NT2/D1 (cell line): ENCODE results near the gene PYURF.

Source experiments
- YY1 ChIP-seq: IDR thresholded peaks from 2 replicates; pipeline ENCODE4 v1.6.1; 2011; ENCODE audit not compliant: insufficient read length, insufficient read depth
- ZNF274 ChIP-seq: IDR thresholded peaks from 2 replicates; pipeline ENCODE4 v1.6.1; 2011; ENCODE audit warnings: mild to moderate bottlenecking, low read depth, low read length

DNA sequence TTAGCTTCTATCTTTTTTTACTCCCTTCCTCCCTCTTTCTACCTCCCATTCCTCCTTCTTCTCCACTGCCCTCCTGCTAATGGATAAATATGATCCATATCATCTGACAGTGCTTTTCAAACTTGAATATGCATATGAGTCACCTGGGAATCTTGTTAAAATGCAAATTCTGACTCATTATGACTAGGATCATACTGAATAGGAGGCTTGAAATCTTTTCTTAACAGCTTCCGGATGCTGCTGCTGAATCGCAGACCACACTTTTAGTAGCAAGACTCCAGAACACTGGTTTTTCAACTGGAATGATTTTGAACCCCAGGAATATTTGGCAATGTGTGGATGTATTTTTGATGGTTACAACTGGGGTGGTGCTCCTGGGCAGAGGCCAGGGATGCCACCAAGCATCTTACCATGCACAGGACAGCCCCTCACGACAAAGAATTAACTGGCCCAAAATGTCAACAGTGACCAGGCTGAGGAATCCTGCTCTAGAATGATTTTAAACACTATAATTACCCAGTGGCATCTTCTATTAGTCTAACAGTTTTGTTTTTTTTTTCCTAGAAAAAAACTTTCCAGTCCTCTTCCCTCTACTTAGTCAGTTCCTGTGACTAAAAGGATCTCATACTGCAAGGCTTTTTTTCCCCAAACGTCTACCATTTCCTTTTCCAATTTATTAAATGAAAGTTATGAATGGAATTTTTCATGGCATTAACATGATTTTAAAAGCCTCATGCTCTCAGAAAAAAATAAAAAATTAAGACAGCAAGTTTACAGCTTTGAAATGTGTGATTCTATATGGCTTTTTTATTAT is 10.6 kb upstream of the PYURF start:
- TF ChIP-seq ZNF274: no peak
- no peak for TF ChIP-seq YY1
